HL-60 (cell line): ENCODE measurements around the gene NLK.

Source experiments
- CTCF ChIP-seq: IDR thresholded peaks from one replicate; pipeline ENCODE4 v1.5.1; 2011; ENCODE audit warnings: low read length, control low read depth, inconsistent platforms; ENCODE audit not compliant: insufficient read depth
- POLR2AphosphoS5 ChIP-seq: IDR thresholded peaks from 2 replicates; pipeline ENCODE4 v1.6.1; 2012; ENCODE audit warnings: low read depth
- REST ChIP-seq: IDR thresholded peaks from 2 replicates; pipeline ENCODE4 v1.6.1; 2012; ENCODE audit warnings: low read depth; ENCODE audit not compliant: insufficient replicate concordance

- TF ChIP-seq CTCF (no peak), POLR2AphosphoS5 (no peak), REST (no peak)
Measured at GRCh38 chr17:28043296-28043695, 819 bp downstream of the NLK start.
